GM12878 (cell line): Measurements from ENCODE around the gene CD27. TPM values are rescaled to one million over a fixed set of nuclear protein-coding genes. Genes with fewer than 3 reads are reported as not detected.
A peak's percentile ranks its signal among the peaks of the same experiment; 100 is the strongest.

Experiments
- ATAC-seq: fragments of 200-7000 bp; cut with Tn5 transposase; 3 replicates; pipeline ENCODE4 v1.9.1; 2020; ENCODE audit warnings: mild to moderate bottlenecking, moderate library complexity
- BruUV-seq: library from RNA; stranded (reverse); fragments of 400-500 nt; replicated peaks from 2 replicates; lab custom pipeline; 2021; lab: Mats Ljungman, UMichigan
- CTCF ChIA-PET: fragments of 300-600 bp; sonication (Branson Sonifier 250); formaldehyde crosslinking; extraction: SDS; loops from one replicate; lab custom pipeline; 2021; ENCODE audit warnings: inconsistent platforms; lab: Yijun Ruan, JAX
- POLR2A ChIA-PET: fragments of 350-600 bp; formaldehyde crosslinking; extraction: SDS; loops from one replicate; lab custom pipeline; 2021; ENCODE audit warnings: inconsistent platforms; lab: Charles Lee
- RAD21 ChIA-PET: fragments of 300-600 bp; sonication (Branson Sonifier 250); formaldehyde crosslinking; loops from one replicate; lab custom pipeline; 2023; ENCODE audit warnings: antibody characterized with exemption; ENCODE audit not compliant: unreplicated experiment; lab: Charles Lee
- SMC1A ChIA-PET: fragments of 300-600 bp; sonication (Branson Sonifier 250); formaldehyde crosslinking; loops from one replicate; lab custom pipeline; 2023; ENCODE audit not compliant: unreplicated experiment, uncharacterized antibody; lab: Charles Lee
- DNase-seq: peaks from one replicate; pipeline ENCODE4 v3.0.0-alpha.2; 2011; ENCODE audit warnings: low read depth, low spot score
- FAIRE-seq: peaks from 3 replicates; lab custom pipeline; 2011; peaks lifted over from hg19 to GRCh38; lab: Jason Lieb, UNC
- H2AFZ ChIP-seq: 2 replicates; pipeline ENCODE4 v1.6.0; 2011; ENCODE audit warnings: low read depth, low read length, control low read depth; ENCODE audit not compliant: control insufficient read depth
- H3K27ac ChIP-seq: 2 replicates; pipeline ENCODE4 v1.5.1; 2011; ENCODE audit warnings: control low read depth; ENCODE audit not compliant: control insufficient read depth, insufficient read depth
- H3K27me3 ChIP-seq, 2 experiments: replicated peaks in 1 of 2; 2 replicates each; pipeline versions ENCODE4 v1.6.0 to v1.6.1; 2011; ENCODE audit warnings: low read length in 1 of 2; ENCODE audit not compliant: control insufficient read depth in 2 of 2, insufficient read depth in 2 of 2
- H3K36me3 ChIP-seq, 2 experiments: 2 replicates each; pipeline ENCODE4 v1.5.1; 2011; ENCODE audit warnings: low read length in 1 of 2; ENCODE audit not compliant: control insufficient read depth in 2 of 2, insufficient read depth in 2 of 2
- H3K4me1 ChIP-seq: 2 replicates; pipeline ENCODE4 v1.6.1; 2011; ENCODE audit warnings: mild to moderate bottlenecking, low read length, moderate library complexity, mixed read lengths; ENCODE audit not compliant: control insufficient read depth, insufficient read depth
- H3K4me2 ChIP-seq: 2 replicates; pipeline ENCODE4 v1.6.0; 2011; ENCODE audit warnings: control low read depth; ENCODE audit not compliant: control insufficient read depth, insufficient read depth
- H3K4me3 ChIP-seq: fragments of 200-600 bp; sonication (generic); 2 replicates; pipeline ENCODE4 v1.5.1; 2016
- H3K79me2 ChIP-seq: 2 replicates; pipeline ENCODE4 v1.6.0; 2011; ENCODE audit warnings: low read length; ENCODE audit not compliant: control insufficient read depth, insufficient read depth
- H3K9ac ChIP-seq: 2 replicates; pipeline ENCODE4 v1.8.0; 2011; ENCODE audit warnings: low read length, control low read depth, mixed read lengths; ENCODE audit not compliant: control insufficient read depth, insufficient read depth
- H3K9me3 ChIP-seq: replicated peaks from 3 replicates; pipeline ENCODE4 v1.5.1; 2011; ENCODE audit warnings: mild to moderate bottlenecking, low read length; ENCODE audit not compliant: control insufficient read depth, insufficient read depth
- H4K20me1 ChIP-seq: 2 replicates; pipeline ENCODE4 v1.6.0; 2011; ENCODE audit not compliant: control insufficient read depth, insufficient read depth
- HDGF ChIP-seq: fragments of 450-650 bp; IDR thresholded peaks from 2 replicates; pipeline ENCODE4 v1.6.1; 2016; ENCODE audit warnings: antibody characterized with exemption
- NFIC ChIP-seq: IDR thresholded peaks from 2 replicates; pipeline ENCODE4 v1.6.1; 2012; ENCODE audit warnings: low read depth, mild to moderate bottlenecking, inconsistent platforms, low read length, moderate library complexity
- RAD51 ChIP-seq: fragments of 450-650 bp; IDR thresholded peaks from 2 replicates; pipeline ENCODE4 v1.6.1; 2016; ENCODE audit warnings: moderate library complexity, mild to moderate bottlenecking, inconsistent platforms
- ZBTB11 ChIP-seq: fragments of 450-650 bp; formaldehyde crosslinking; IDR thresholded peaks from 2 replicates; pipeline ENCODE4 v1.5.0; 2022; ENCODE audit warnings: mild to moderate bottlenecking, missing genetic modification characterization
- ZNF207 ChIP-seq: fragments of 450-650 bp; IDR thresholded peaks from 2 replicates; pipeline ENCODE4 v1.6.1; 2014; ENCODE audit warnings: antibody characterized with exemption, mild to moderate bottlenecking, borderline replicate concordance
- ZNF274 ChIP-seq: IDR thresholded peaks from one replicate; pipeline ENCODE4 v1.8.0; 2011; ENCODE audit not compliant: insufficient read length, insufficient read depth
- WGBS: methylation state at CpG from one replicate; pipeline ENCODE4 v1.1.6; 2016; ENCODE audit warnings: low lambda C conversion rate; ENCODE audit not compliant: insufficient replicate concordance, insufficient coverage; ENCODE audit errors: missing lambda C conversion rate; 5-methylcytosine and 5-hydroxymethylcytosine counted together
- in situ Hi-C: fragments of 300-500 bp; cut with MboI; formaldehyde crosslinking; loops from 9 replicates; pipeline ENCODE4 v1.14.3; 2018; ENCODE audit warnings: mixed read lengths
- intact Hi-C: fragments of 100-400 bp; cut with micrococcal nuclease; formaldehyde crosslinking; loops from one replicate; pipeline ENCODE4 v1.14.2; 2022; ENCODE audit not compliant: unreplicated experiment
- polyA plus RNA-seq, 11 experiments: library from polyadenylated mRNA; depleted of rRNA in 4 of 11; unstranded in 6 of 11; stranded (reverse) in 5 of 11; fragments of >200 nt; fragmentation: Nextera tagmentation in 4 of 11; fragmentation: Illumina TruSeq in 1 of 11; extraction: Ambion mirVana in 4 of 11; extraction: Trizol in 1 of 11; gene quantifications; 1 replicate in 1 of 11; 2 replicates in 10 of 11; pipeline versions ENCODE4 v1.2.1 to v1.2.3, GENCODE V29; 2011 to 2016; ENCODE audit warnings: inconsistent platforms in 2 of 11, missing spikeins in 2 of 11, low read depth in 1 of 11
- total RNA-seq, 4 experiments: library from RNA; depleted of rRNA in 3 of 4; stranded (reverse); fragments of >200 nt in 3 of 4; fragmentation: Illumina TruSeq in 1 of 4; extraction: Trizol in 1 of 4; gene quantifications; 2 replicates each; pipeline versions ENCODE4 v1.2.1 to v1.2.3, GENCODE V29; 2013 to 2021

The CD27 gene
- total and polyA plus RNA-seq, 10 of the 15 experiments (the other 5 are each of a cell fraction or from before 2014, with no cell fraction given) = 4.9 to 184 (median 106) TPM

- TF ChIP-seq ZBTB11 (CRISPR knock-in tag) (no peak), NFIC (no peak), RAD51 (peak; percentile 87)
Measured at GRCh38 chr12:6423267-6424007, 21.3 kb upstream of the CD27 start (continued).

- no peaks in the 10 kb centered on the region for H3K9me3 ChIP-seq
- FAIRE-seq (no peak), DNase-seq (no peak), ATAC-seq (no peak; the same call in 1 of the 3 replicates)
- no peaks in the 10 kb centered on the region for H3K36me3 ChIP-seq
- peaks cover 47% of the 10 kb centered on the region for H3K4me1 ChIP-seq
- H2AFZ ChIP-seq = peak overlapping the region; percentile 87
- no peaks in the 10 kb centered on the region; a peak in 1 of 4 replicates for H3K27me3 ChIP-seq
- BruUV-seq = no TSS peak
- ChIA-PET SMC1A (interaction anchor here (0.7 to 8.1 kb wide), 29 partner anchors 9 to 181 kb away, joined by 3 to 211 read pairs (median 5); partner anchors contain the start of genes CD27, GAPDH, MRPL51 and TAPBPL), RAD21 (interaction anchor here (0.9 to 7.6 kb wide), 15 partner anchors 22 to 265 kb away, joined by 3 to 151 read pairs (median 9); partner anchors contain the start of genes CD27, MRPL51, NOP2 and TAPBPL), POLR2A (interaction anchor here (0.6 to 7.3 kb wide), 9 partner anchors 21 to 254 kb away, joined by 3 to 134 read pairs (median 4); partner anchors contain the start of genes CD27, TAPBPL and VAMP1), CTCF (interaction anchor here (0.7 to 8.1 kb wide), 36 partner anchors 8 to 265 kb away, joined by 3 to 240 read pairs (median 4); partner anchors contain the start of genes CD27, GAPDH, MRPL51 and TAPBPL)
- WGBS = 35% methylated on average over 6 of the region's 6 CpGs
- H3K4me3 ChIP-seq = no peak overlapping the region
- peaks cover 3% of the 10 kb centered on the region for H3K79me2 ChIP-seq
- no peaks in the 10 kb centered on the region for H4K20me1 ChIP-seq
- intact Hi-C loops (loop anchor here (5.0 kb wide), 1 partner anchor 87 kb away; no protein-coding TSS in a partner anchor), in situ Hi-C loops (no loop called here)
- H3K4me2 ChIP-seq = peak overlapping the region; percentile 73
- H3K9ac ChIP-seq = peak overlapping the region; percentile 56
- TF ChIP-seq HDGF (peak; percentile 79; the same call in 1 of the 2 replicates), ZNF207 (0 out of 2 replicates have a peak, but pooled peaks have one; percentile 24), ZNF274 (no peak)
- H3K27ac ChIP-seq = peak overlapping the region; percentile 61
Measured at GRCh38 chr12:6424008-6424347, 20.8 kb upstream of the CD27 start.
